ENCODE data around the gene ATF5. TPM values are rescaled to one million over a fixed set of nuclear protein-coding genes. Genes with fewer than 3 reads are reported as not detected.

The ATF5 gene
- total and polyA plus RNA-seq, 2 of the 13 experiments (the other 11 are each of a cell fraction or from before 2014, with no cell fraction given), result 5.2 to 10.3 TPM

DNA sequence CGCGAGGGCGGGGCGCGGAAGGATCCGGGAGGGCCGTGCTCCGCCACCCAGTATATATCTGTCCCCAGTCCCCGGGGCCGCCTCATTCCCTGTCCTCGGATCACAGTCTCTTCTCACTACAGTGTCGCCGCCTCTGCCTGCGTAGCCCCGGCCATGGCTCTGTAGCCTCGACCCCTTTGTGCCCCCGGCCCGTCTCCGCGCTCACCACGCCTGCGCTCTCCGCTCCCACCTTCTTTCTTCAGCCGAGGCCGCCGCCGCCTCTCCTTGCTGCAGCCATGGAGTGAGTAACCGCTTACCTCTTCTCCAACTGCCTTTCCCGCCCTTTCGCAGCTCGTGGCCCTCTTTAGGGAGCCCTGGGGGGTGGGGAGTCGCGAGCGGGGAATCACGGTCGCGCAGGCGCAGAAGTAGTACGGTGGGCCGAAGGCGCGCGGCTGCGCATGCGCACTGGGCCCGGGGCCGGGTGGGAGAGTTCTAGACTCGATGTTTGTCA is at the start of gene ATF5, which contains the start of gene NUP62 (continued):
- TF ChIP-seq, protein P1, sequence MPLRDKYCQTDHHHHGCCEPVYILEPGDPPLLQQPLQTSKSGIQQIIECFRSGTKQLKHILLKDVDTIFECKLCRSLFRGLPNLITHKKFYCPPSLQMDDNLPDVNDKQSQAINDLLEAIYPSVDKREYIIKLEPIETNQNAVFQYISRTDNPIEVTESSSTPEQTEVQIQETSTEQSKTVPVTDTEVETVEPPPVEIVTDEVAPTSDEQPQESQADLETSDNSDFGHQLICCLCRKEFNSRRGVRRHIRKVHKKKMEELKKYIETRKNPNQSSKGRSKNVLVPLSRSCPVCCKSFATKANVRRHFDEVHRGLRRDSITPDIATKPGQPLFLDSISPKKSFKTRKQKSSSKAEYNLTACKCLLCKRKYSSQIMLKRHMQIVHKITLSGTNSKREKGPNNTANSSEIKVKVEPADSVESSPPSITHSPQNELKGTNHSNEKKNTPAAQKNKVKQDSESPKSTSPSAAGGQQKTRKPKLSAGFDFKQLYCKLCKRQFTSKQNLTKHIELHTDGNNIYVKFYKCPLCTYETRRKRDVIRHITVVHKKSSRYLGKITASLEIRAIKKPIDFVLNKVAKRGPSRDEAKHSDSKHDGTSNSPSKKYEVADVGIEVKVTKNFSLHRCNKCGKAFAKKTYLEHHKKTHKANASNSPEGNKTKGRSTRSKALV (CRISPR knock-in tag; IDR thresholded peaks at IDR 0.05), result peak; percentile 93; the same call in 1 of the 2 replicates
- TF ChIP-seq REPIN1 (CRISPR knock-in tag; IDR thresholded peaks at IDR 0.05; ENCODE audit: borderline replicate concordance, low read depth) (peak; percentile 94), ZNF7 (CRISPR knock-in tag; IDR thresholded peaks at IDR 0.05) (no peak), NFATC3 (CRISPR knock-in tag; IDR thresholded peaks at IDR 0.05) (no peak), MED1 (CRISPR knock-in tag; IDR thresholded peaks at IDR 0.05) (no peak), NR1H2 (CRISPR knock-in tag; IDR thresholded peaks at IDR 0.05; ENCODE audit: borderline replicate concordance, low read depth) (no peak), SP5 (CRISPR knock-in tag; IDR thresholded peaks at IDR 0.05; ENCODE audit: borderline replicate concordance, low read depth) (0 out of 2 replicates have a peak, but pooled peaks have one; percentile 13), ZNF766 (CRISPR knock-in tag; IDR thresholded peaks at IDR 0.05; ENCODE audit: borderline replicate concordance) (peak; percentile 97), ZFP1 (CRISPR knock-in tag; IDR thresholded peaks at IDR 0.05) (peak; percentile 80; the same call in 1 of the 2 replicates), GMEB2 (CRISPR knock-in tag; IDR thresholded peaks at IDR 0.05; ENCODE audit: low read depth) (0 out of 2 replicates have a peak, but pooled peaks have one; percentile 35), PHF5A (CRISPR knock-in tag; IDR thresholded peaks at IDR 0.05; ENCODE audit: low read depth, unreplicated experiment) (no peak), ZNF660 (CRISPR knock-in tag; IDR thresholded peaks at IDR 0.05; ENCODE audit: borderline replicate concordance, low read depth) (no peak), ZBTB8A (CRISPR knock-in tag; IDR thresholded peaks at IDR 0.05; ENCODE audit: borderline replicate concordance, low read depth) (peak; percentile 73; the same call in 1 of the 2 replicates), MTF1 (CRISPR knock-in tag; IDR thresholded peaks at IDR 0.05) (peak; percentile 82), ZNF235 (CRISPR knock-in tag; IDR thresholded peaks at IDR 0.05; ENCODE audit: borderline replicate concordance) (peak; percentile 97; the same call in 1 of the 2 replicates), ZFP36L1 (CRISPR knock-in tag; IDR thresholded peaks at IDR 0.05) (no peak), ZNF530 (CRISPR knock-in tag; IDR thresholded peaks at IDR 0.05; ENCODE audit: low read depth) (no peak; the same call in 1 of the 2 replicates), AGO1 (IDR thresholded peaks at IDR 0.05; ENCODE audit: low read depth, low read length, poor library complexity, severe bottlenecking) (peak; percentile 71), ZNF609 (CRISPR knock-in tag; IDR thresholded peaks at IDR 0.05; ENCODE audit: borderline replicate concordance) (no peak; the same call in 1 of the 2 replicates)
- TF ChIP-seq, protein P2, sequence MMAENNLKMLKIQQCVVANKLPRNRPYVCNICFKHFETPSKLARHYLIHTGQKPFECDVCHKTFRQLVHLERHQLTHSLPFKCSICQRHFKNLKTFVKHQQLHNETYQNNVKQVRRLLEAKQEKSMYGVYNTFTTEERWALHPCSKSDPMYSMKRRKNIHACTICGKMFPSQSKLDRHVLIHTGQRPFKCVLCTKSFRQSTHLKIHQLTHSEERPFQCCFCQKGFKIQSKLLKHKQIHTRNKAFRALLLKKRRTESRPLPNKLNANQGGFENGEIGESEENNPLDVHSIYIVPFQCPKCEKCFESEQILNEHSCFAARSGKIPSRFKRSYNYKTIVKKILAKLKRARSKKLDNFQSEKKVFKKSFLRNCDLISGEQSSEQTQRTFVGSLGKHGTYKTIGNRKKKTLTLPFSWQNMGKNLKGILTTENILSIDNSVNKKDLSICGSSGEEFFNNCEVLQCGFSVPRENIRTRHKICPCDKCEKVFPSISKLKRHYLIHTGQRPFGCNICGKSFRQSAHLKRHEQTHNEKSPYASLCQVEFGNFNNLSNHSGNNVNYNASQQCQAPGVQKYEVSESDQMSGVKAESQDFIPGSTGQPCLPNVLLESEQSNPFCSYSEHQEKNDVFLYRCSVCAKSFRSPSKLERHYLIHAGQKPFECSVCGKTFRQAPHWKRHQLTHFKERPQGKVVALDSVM (CRISPR knock-in tag; IDR thresholded peaks at IDR 0.05), result no peak
